GM18505 (cell line): Measurements from ENCODE around the gene NAP1L2.
"Not testable (repeated sequence)": the region's sequence is repeated elsewhere in the genome, so short reads cannot be mapped to it uniquely, and the experiment has no call there.

Experiments used
- ATAC-seq: cut with Tn5 transposase; IDR thresholded peaks from one replicate; pipeline ENCODE4 v1.9.1; 2021; ENCODE audit not compliant: unreplicated experiment
- POLR2A ChIP-seq: IDR thresholded peaks from 4 replicates; pipeline ENCODE4 v1.6.1; 2011; ENCODE audit warnings: borderline replicate concordance; ENCODE audit not compliant: insufficient read depth, insufficient read length; ENCODE audit errors: extremely low read depth

Gene NAP1L2, protein sequence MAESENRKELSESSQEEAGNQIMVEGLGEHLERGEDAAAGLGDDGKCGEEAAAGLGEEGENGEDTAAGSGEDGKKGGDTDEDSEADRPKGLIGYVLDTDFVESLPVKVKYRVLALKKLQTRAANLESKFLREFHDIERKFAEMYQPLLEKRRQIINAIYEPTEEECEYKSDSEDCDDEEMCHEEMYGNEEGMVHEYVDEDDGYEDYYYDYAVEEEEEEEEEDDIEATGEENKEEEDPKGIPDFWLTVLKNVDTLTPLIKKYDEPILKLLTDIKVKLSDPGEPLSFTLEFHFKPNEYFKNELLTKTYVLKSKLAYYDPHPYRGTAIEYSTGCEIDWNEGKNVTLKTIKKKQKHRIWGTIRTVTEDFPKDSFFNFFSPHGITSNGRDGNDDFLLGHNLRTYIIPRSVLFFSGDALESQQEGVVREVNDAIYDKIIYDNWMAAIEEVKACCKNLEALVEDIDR

DNA sequence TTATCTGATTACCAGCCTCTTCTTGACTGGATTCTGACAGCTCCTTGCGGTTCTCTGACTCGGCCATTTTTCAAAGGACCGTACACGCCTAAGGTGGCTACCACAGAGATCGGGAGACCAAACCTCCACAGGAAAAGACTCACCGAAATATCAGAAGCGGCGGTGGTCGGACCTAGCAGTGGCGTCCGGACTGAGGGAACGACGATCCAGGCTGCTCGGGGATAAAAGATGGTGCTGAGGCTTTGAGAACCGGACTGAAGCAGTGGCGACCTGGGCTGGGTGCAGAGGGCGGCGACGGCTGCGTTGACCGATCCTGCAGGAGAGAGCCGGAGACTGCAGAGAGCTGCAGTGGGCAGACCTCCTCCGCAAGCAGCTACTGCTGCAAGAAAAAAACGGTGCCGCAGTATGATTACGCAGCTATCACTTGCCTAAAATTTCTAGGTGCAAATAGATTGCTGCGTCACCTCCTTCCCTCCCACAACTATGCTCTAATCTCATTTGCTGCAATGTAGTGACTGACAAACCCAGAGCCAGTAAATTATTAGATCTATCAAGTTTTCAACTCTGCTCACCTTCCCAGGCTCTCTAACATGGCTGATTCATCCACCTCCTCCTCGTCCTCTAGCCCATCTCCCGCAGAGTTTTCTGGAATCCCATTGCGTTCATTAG lies at the start of gene NAP1L2:
TSS of gene NAP1L2 (minus strand) at position 426 of the 669 bp plus-strand sequence. CDS start at position 67, 359 bp downstream.
- no peak for TF ChIP-seq POLR2A
- peak; percentile 90 for ATAC-seq

DNA sequence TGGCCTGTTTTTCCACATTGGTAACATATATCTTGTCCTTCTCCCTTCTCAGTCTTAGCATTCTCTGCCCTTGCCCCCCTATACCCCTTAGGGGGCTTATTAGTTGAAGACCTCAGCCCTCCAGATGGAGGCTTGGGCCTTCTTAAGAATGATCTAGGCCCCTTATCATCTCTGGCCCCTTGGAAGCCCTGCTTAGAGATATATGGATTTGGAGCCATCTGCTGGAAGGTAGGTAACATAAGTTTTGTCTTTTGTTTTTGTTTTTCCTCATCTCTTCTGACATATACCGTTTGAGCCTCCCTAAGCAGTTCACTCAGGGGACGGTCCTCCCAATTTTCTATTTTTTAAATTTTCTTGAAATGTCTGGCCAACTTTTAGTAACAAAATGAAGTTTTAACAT lies 48.3 kb upstream of the NAP1L2 start:
- no peak for TF ChIP-seq POLR2A
- no peak for ATAC-seq

DNA sequence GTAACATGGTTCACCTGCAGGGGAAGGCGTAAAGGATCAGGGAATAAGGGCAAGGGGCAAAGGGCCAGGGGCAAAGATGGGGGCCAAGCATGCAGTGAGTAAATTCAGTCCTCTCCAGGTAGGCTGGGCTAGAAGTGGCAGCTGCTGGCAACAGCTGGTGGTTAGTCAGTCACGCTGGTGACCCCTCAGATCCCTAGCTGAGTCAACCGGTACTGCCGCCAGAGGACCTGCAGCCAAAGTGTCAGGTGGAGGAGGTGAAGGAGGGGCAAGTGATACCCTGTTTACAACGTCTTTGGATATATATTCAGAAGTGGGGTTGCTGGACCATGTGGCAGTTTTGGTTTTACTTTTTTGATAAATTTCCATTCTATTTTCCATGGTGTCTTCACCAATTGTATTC lies 24.6 kb upstream of the NAP1L2 start:
- no peak for TF ChIP-seq POLR2A
- no peak for ATAC-seq

DNA sequence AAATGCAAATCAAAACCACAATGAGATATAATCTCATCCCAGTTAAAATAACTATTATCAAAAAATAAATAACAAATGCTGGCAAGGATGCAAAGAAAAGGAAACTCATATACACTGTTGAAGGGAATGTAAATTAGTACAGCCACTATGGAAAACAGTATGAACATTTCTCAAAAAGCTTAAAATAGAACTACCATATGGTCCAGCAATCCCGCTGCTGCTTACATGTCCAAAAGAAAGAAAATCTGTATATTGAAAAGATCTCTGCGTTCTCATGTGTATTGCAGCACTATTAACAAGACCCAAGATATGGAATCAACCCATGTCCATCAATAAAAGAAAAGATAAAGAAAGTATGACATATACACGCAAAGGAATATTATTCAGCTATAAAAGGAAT lies 3.0 kb upstream of the NAP1L2 start:
- no peak for ATAC-seq
- no peak for TF ChIP-seq POLR2A

DNA sequence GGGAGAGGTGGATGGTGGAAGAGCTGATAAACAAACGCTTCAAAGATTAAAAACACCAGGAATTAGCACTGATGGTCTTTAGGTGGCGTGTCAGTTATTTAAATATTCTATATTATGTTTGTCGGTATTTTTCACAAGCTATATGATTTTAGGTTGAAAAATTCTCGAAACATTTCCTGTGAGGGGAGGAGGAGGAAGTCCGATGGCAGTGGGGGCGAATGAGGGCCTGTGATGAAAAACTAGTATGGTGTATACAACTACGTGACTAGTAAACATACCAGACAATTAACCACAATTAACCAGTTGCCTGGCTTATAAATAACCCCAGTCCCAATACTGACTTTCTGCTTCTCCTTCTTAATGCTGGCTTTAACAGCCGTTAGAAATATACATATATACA lies 595 bp upstream of the NAP1L2 start:
- TF ChIP-seq POLR2A, result no peak
- ATAC-seq, result peak; percentile 20

DNA sequence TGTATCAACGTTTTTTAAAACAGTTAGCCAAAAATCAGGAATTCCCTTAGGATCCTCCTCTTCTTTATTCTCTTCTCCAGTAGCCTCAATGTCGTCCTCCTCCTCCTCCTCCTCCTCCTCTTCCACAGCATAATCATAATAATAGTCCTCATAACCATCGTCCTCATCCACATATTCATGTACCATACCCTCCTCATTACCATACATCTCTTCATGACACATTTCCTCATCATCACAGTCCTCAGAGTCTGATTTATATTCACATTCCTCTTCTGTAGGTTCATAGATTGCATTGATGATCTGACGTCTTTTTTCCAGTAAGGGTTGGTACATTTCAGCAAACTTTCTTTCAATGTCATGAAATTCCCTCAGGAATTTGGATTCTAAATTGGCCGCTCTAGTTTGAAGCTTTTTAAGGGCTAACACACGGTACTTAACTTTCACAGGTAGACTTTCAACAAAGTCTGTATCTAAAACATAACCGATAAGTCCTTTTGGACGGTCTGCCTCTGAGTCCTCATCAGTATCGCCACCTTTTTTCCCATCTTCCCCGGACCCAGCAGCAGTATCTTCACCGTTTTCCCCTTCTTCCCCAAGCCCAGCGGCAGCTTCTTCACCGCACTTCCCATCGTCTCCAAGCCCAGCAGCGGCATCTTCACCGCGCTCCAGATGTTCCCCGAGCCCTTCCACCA lies 771 bp downstream of the NAP1L2 start:
- TF ChIP-seq POLR2A, result no peak
- peak; percentile 2 for ATAC-seq

DNA sequence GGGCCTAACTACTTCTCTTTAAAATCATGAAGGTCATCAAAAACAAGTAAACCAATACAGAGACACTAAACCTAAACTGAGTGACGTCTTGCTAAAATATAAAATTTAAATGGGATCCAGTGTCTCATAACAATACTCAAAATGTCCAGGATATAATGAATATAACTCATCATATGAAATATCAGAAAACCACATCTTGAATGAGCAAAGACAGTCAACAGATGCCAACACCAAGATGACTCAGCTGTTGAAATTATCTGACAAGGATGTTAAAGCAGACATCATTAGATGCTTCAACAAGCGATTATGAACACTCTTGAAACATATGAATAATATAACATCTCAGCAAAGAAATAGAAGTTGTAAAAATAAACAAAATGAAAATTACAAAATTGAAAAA lies 8.3 kb downstream of the NAP1L2 start:
- TF ChIP-seq POLR2A, result no peak

DNA sequence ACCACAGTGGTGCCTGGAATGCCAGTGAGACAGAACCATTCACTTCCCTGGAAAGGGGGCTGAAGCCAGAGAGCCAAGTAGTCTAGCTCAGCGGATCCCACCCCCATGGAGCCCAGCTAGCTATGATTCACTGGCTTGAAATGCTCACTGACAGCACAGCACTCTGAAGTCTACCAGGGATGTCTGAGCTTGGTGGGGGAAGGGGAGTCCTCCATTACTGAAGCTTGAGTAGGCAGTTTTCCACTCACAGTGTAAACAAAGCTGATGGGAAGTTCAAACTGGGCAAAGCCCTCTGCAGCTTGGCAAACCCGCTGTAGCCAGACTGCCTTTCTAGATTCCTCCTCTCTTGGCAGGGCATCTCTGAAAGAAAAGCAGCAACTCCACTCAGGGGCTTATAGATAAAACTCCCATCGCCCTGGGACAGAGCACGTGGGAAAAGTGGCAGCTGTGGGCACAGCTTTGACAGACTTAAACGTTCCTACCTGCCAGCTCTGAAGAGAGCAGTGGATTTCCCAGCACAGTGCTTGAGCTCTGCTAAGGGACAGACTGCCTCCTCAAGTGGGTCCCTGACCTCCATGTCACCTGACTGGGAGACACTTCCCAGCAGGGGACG lies 32.0 kb downstream of the NAP1L2 start:
- TF ChIP-seq POLR2A, result no peak
- ATAC-seq, result no peak

More for the DNA sequence above, 8.3 kb downstream of the NAP1L2 start:
- no peak for ATAC-seq

DNA sequence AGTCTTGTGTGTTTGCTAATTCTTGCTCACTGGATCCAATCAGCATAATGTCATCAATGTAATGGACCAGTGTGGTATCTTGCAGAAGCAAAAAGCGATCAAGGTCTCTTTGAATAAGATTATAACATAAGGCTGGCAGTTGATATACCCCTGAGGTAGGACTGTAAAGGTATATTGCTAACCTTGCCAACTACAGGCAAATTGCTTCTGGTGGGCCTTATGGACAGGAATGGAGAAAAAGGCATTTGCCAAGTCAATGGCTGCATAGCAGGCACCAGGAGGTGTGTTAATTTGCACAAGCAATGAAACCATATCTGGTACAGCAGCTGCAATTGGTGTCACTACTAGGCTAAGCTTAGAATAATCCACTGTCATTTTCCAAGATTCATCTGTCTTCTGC lies 45.7 kb downstream of the NAP1L2 start:
- not testable (repeated sequence) for ATAC-seq
